ENCODE data around the gene TEAD4.

DNA sequence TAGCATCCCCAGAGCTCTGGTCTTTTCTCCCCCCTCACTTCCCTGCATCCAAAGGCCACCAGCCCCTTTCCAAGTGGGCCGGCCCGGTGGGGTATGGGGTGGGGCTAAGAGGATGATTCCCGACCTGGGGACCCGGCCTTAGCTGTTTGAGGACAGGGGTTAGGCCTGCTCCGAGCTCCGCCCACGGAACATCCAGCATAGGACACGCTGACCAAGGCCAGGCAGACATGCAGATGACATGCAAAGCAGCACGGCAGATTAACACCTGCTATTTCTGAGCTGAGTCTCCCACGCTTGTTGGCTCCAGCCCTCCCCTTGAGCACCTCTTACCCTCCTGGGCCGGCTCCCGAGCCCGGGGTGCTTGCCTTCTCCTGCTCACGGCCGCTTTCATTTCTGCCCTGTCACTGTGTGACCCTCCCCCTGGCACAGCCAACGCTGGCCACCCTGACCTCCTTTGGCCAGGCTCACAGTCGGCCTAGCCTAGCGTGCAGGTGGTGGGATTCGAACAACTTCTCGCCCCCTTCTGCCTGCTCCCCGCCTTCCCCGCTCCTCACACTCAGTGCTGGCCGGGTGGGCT, 40.2 kb downstream of the TEAD4 start:
- TF ChIP-seq CTCF (IDR thresholded peaks at IDR 0.05) (no peak), ZFX (IDR thresholded peaks at IDR 0.05; ENCODE audit: borderline replicate concordance) (no peak)

Measured in 22Rv1 (cell line).